ENCODE data around the gene ELP4.

Gene ELP4

DNA sequence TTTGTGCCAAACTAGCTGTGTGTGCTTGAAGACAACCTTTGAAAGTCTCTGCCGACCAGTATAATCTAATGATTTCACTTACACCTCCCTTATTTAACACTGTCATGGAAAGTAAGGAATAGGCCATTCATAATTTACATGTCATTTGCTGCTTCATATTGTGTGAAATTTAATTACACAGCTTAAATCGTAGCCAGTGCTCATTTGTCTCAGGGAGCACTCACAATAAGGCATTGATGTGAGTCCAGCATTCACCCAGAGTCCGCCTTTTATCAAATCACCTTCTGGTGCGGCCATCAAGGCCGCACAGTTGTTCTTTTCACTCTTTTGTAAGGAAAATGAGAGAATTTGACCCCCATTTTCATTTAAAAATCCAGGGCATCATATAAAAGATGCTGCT lies 254.7 kb downstream of the ELP4 start:
- no peak for DNase-seq
- Histone ChIP-seq H3K27ac (ENCODE audit: insufficient read depth in 1 of 2, low read depth in 1 of 2, low read length in 2 of 2, poor library complexity in 1 of 2, severe bottlenecking in 2 of 2) (no peak overlapping the region), H3K4me1 (ENCODE audit: control extremely low read depth in 1 of 4, control insufficient read depth in 4 of 4, insufficient read depth in 4 of 4, low read length in 3 of 4) (no peaks in the 10 kb centered on the region), H3K36me3 (ENCODE audit: control insufficient read depth in 4 of 4, insufficient read depth in 4 of 4, low read length in 3 of 4) (no peaks in the 10 kb centered on the region), H3K9me3 (ENCODE audit: control extremely low read depth in 1 of 5, control insufficient read depth in 4 of 5, insufficient read depth in 2 of 5, low read depth in 1 of 5, low read length in 4 of 5) (no peaks in the 10 kb centered on the region), H3K4me3 (ENCODE audit: control insufficient read depth in 1 of 7, extremely low read depth in 1 of 7, insufficient read depth in 4 of 7, low read depth in 2 of 7, low read length in 6 of 7) (no peak overlapping the region), H3K27me3 (replicated peaks in 2 of 5; ENCODE audit: control insufficient read depth in 4 of 5, insufficient read depth in 5 of 5, low read length in 4 of 5) (no peaks in the 10 kb centered on the region)
- CTCF ChIA-PET: no interaction called here
- POLR2A ChIA-PET: no interaction called here
- WGBS (ENCODE audit: insufficient coverage): 93% methylated on average over 4 of the region's 5 CpGs

DNA sequence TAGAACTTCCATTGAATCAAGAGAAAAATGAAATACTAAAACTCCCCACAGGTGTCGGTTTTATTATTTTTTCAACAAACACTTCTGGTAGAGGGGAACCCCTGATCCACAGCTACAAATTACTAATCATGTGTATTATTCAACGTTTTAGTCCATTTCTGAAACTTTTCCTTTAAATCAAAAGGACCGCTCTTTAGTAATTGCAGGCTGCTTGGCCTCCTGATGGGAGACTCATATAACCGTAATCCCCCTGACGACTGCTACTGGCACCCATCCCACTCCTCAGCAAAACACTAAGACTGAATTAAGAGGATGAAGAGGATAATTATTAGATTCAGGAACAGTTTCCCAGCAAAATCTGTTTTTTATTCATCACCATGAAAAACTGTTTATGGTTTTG lies 255.2 kb downstream of the ELP4 start:
- no peaks in the 10 kb centered on the region for H3K36me3 ChIP-seq (ENCODE audit: control insufficient read depth in 4 of 4, insufficient read depth in 4 of 4, low read length in 3 of 4)
- DNase-seq: no peak
- H3K4me1 ChIP-seq (ENCODE audit: control extremely low read depth in 1 of 4, control insufficient read depth in 4 of 4, insufficient read depth in 4 of 4, low read length in 3 of 4): no peaks in the 10 kb centered on the region
- H3K9me3 ChIP-seq (ENCODE audit: control extremely low read depth in 1 of 5, control insufficient read depth in 4 of 5, insufficient read depth in 2 of 5, low read depth in 1 of 5, low read length in 4 of 5): no peaks in the 10 kb centered on the region
- H3K4me3 ChIP-seq (ENCODE audit: control insufficient read depth in 1 of 7, extremely low read depth in 1 of 7, insufficient read depth in 4 of 7, low read depth in 2 of 7, low read length in 6 of 7): no peak overlapping the region
- no peak overlapping the region for H3K27ac ChIP-seq (ENCODE audit: insufficient read depth in 1 of 2, low read depth in 1 of 2, low read length in 2 of 2, poor library complexity in 1 of 2, severe bottlenecking in 2 of 2)
- ChIA-PET CTCF (no interaction called here), POLR2A (no interaction called here)
- 71% methylated on average over 1 of the region's 5 CpGs for WGBS (ENCODE audit: insufficient coverage)
- H3K27me3 ChIP-seq (replicated peaks in 2 of 5; ENCODE audit: control insufficient read depth in 4 of 5, insufficient read depth in 5 of 5, low read length in 4 of 5): no peaks in the 10 kb centered on the region

DNA sequence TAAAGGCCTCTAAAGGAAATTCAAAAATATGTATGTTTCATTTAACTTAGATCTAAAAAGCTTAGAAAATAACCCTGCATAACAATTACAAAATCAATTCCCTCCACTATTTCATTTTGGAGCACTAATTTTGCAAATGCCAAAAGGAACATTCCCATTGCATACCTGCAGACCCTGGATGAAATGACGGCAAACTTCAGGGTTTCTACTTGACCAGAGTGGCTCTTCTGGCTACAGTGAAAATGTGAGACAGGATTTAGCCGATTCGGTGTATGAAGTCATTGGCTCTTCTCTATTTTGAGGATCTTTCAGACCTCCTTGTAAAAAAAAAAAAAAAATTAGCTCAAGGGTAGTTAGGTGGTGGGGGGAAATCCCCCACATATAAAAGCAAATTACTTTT lies 257.5 kb downstream of the ELP4 start:
- no peak overlapping the region for H3K4me3 ChIP-seq (ENCODE audit: control insufficient read depth in 1 of 7, extremely low read depth in 1 of 7, insufficient read depth in 4 of 7, low read depth in 2 of 7, low read length in 6 of 7)
- H3K9me3 ChIP-seq (ENCODE audit: control extremely low read depth in 1 of 5, control insufficient read depth in 4 of 5, insufficient read depth in 2 of 5, low read depth in 1 of 5, low read length in 4 of 5): no peaks in the 10 kb centered on the region
- ChIA-PET CTCF (no interaction called here), POLR2A (no interaction called here)
- no peaks in the 10 kb centered on the region for H3K36me3 ChIP-seq (ENCODE audit: control insufficient read depth in 4 of 4, insufficient read depth in 4 of 4, low read length in 3 of 4)
- no peak for DNase-seq
- 100% methylated on average over 1 of the region's 3 CpGs for WGBS (ENCODE audit: insufficient coverage)
- H3K4me1 ChIP-seq (ENCODE audit: control extremely low read depth in 1 of 4, control insufficient read depth in 4 of 4, insufficient read depth in 4 of 4, low read length in 3 of 4): no peaks in the 10 kb centered on the region
- no peak overlapping the region for H3K27ac ChIP-seq (ENCODE audit: insufficient read depth in 1 of 2, low read depth in 1 of 2, low read length in 2 of 2, poor library complexity in 1 of 2, severe bottlenecking in 2 of 2)
- H3K27me3 ChIP-seq (replicated peaks in 2 of 5; ENCODE audit: control insufficient read depth in 4 of 5, insufficient read depth in 5 of 5, low read length in 4 of 5): no peaks in the 10 kb centered on the region

DNA sequence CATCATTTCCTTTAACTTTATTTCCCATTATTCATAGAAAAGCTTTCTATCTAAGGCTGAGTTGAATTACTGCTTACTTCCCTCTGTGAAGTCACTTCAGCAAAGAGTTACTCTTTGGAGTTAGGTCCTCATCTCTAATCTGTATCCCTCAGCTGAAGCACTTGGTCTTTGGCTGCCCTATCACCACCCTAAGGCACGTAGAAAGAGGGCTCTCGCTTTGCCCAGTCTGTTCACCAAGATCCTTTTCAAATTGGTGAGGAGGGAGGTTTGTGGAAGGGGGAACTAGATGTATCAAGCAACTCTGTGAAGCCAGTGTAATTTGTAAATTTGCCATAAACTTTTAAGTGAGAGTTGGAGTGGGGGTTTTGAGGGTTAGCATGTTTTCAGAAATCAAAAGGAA lies 258.1 kb downstream of the ELP4 start:
- Histone ChIP-seq H3K4me3 (ENCODE audit: control insufficient read depth in 1 of 7, extremely low read depth in 1 of 7, insufficient read depth in 4 of 7, low read depth in 2 of 7, low read length in 6 of 7) (no peak overlapping the region), H3K27me3 (replicated peaks in 2 of 5; ENCODE audit: control insufficient read depth in 4 of 5, insufficient read depth in 5 of 5, low read length in 4 of 5) (no peaks in the 10 kb centered on the region), H3K27ac (ENCODE audit: insufficient read depth in 1 of 2, low read depth in 1 of 2, low read length in 2 of 2, poor library complexity in 1 of 2, severe bottlenecking in 2 of 2) (no peak overlapping the region), H3K36me3 (ENCODE audit: control insufficient read depth in 4 of 4, insufficient read depth in 4 of 4, low read length in 3 of 4) (no peaks in the 10 kb centered on the region), H3K9me3 (ENCODE audit: control extremely low read depth in 1 of 5, control insufficient read depth in 4 of 5, insufficient read depth in 2 of 5, low read depth in 1 of 5, low read length in 4 of 5) (no peaks in the 10 kb centered on the region), H3K4me1 (ENCODE audit: control extremely low read depth in 1 of 4, control insufficient read depth in 4 of 4, insufficient read depth in 4 of 4, low read length in 3 of 4) (no peaks in the 10 kb centered on the region)
- POLR2A ChIA-PET: no interaction called here
- peak in 1 of 3 donors; percentile 1 for DNase-seq
- 100% methylated on average over 1 of the region's 2 CpGs for WGBS (ENCODE audit: insufficient coverage)
- CTCF ChIA-PET: no interaction called here

DNA sequence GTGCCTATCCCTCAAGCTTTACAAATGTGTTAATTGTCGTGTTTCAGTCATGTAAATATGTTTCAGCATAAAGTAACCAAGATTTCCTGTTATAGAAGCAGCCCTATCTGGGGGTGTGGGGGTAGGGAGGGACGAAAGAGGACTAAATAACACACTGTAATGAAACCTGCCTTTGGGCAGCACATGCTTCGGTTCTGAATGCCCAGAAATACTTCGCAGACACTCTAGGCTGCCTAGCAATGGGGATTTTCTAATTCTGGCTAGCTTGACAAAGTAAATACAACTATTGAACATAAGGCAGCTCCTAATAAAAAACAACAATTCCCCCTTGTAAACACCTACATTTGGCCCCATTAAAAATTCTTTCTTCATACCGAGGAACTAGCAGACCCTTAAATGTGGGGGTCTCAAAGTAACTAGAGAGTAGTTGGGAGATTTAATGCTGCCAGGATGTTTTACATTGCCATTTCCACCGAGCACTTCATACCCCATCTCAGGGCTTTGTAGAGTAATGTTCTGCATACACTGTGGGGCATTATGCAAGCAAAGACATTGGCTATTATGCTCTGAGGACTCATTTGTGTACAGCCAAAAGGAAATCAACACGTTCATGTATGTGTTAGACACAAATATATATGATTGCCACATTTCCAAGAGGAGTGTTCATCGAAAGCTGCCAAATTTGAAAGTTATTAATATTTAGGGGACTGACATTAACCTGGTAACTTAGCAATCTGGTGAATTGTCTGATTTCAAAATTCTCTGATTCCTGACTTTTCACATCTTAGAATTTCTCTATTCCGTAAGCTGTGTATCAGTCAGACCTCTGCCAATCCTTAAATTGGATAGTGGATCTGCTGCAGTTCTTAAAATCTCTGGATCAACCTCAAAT lies 259.4 kb downstream of the ELP4 start:
- ChIA-PET POLR2A (no interaction called here), CTCF (no interaction called here)
- Histone ChIP-seq H3K36me3 (ENCODE audit: control insufficient read depth in 4 of 4, insufficient read depth in 4 of 4, low read length in 3 of 4) (no peaks in the 10 kb centered on the region), H3K4me3 (ENCODE audit: control insufficient read depth in 1 of 7, extremely low read depth in 1 of 7, insufficient read depth in 4 of 7, low read depth in 2 of 7, low read length in 6 of 7) (no peak overlapping the region), H3K4me1 (ENCODE audit: control extremely low read depth in 1 of 4, control insufficient read depth in 4 of 4, insufficient read depth in 4 of 4, low read length in 3 of 4) (no peaks in the 10 kb centered on the region), H3K9me3 (ENCODE audit: control extremely low read depth in 1 of 5, control insufficient read depth in 4 of 5, insufficient read depth in 2 of 5, low read depth in 1 of 5, low read length in 4 of 5) (no peaks in the 10 kb centered on the region), H3K27ac (ENCODE audit: insufficient read depth in 1 of 2, low read depth in 1 of 2, low read length in 2 of 2, poor library complexity in 1 of 2, severe bottlenecking in 2 of 2) (no peak overlapping the region), H3K27me3 (replicated peaks in 2 of 5; ENCODE audit: control insufficient read depth in 4 of 5, insufficient read depth in 5 of 5, low read length in 4 of 5) (no peaks in the 10 kb centered on the region)
- DNase-seq: no peak
- 100% methylated on average over 2 of the region's 9 CpGs for WGBS (ENCODE audit: insufficient coverage)

DNA sequence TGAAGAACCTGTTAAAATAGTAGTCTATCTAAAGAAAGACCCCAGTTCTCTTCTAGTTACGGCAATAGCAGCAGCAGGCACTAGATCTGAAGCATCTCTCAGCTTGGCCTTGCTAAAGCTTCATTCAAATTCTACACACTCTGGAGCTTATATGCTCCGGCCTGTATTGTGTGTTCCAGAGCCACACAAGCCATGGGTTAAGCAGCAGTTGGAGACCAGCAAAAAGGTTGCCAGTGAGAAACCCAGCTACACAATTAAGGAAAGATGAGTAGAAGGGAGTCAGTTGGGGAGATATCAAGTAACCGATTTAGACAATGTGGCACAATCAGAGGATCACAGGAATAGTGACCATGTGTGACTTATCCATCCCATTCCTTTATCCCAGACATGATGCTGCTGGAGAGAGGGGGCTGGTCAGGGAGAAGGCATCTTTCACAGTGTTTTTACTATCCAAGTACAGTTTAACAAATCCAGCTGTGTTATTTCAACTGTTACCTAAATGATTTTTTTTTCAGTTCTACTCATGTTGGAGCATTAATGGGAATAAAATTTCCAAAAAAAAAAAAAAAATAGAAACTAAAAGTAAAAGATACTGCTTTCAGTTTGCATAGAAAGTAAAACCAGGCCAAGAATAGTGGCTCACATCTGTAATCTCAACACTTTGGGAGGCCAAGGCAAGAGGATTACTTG lies 260.6 kb downstream of the ELP4 start:
- Histone ChIP-seq H3K9me3 (ENCODE audit: control extremely low read depth in 1 of 5, control insufficient read depth in 4 of 5, insufficient read depth in 2 of 5, low read depth in 1 of 5, low read length in 4 of 5) (no peaks in the 10 kb centered on the region), H3K27me3 (replicated peaks in 2 of 5; ENCODE audit: control insufficient read depth in 4 of 5, insufficient read depth in 5 of 5, low read length in 4 of 5) (no peaks in the 10 kb centered on the region), H3K4me1 (ENCODE audit: control extremely low read depth in 1 of 4, control insufficient read depth in 4 of 4, insufficient read depth in 4 of 4, low read length in 3 of 4) (no peaks in the 10 kb centered on the region), H3K36me3 (ENCODE audit: control insufficient read depth in 4 of 4, insufficient read depth in 4 of 4, low read length in 3 of 4) (no peaks in the 10 kb centered on the region), H3K4me3 (ENCODE audit: control insufficient read depth in 1 of 7, extremely low read depth in 1 of 7, insufficient read depth in 4 of 7, low read depth in 2 of 7, low read length in 6 of 7) (no peak overlapping the region), H3K27ac (ENCODE audit: insufficient read depth in 1 of 2, low read depth in 1 of 2, low read length in 2 of 2, poor library complexity in 1 of 2, severe bottlenecking in 2 of 2) (no peak overlapping the region)
- ChIA-PET POLR2A (no interaction called here), CTCF (no interaction called here)
- DNase-seq: no peak
- 100% methylated on average over 1 of the region's 3 CpGs for WGBS (ENCODE audit: insufficient coverage)

GRCh38 chr11:31772412-31772811 lies 262.8 kb downstream of the ELP4 start:
- H3K4me3 ChIP-seq (ENCODE audit: control insufficient read depth in 1 of 7, extremely low read depth in 1 of 7, insufficient read depth in 4 of 7, low read depth in 2 of 7, low read length in 6 of 7): no peak overlapping the region
- ChIA-PET CTCF (no interaction called here), POLR2A (no interaction called here)
- no peaks in the 10 kb centered on the region for H3K4me1 ChIP-seq (ENCODE audit: control extremely low read depth in 1 of 4, control insufficient read depth in 4 of 4, insufficient read depth in 4 of 4, low read length in 3 of 4)
- H3K36me3 ChIP-seq (ENCODE audit: control insufficient read depth in 4 of 4, insufficient read depth in 4 of 4, low read length in 3 of 4): no peaks in the 10 kb centered on the region
- no peak overlapping the region for H3K27ac ChIP-seq (ENCODE audit: insufficient read depth in 1 of 2, low read depth in 1 of 2, low read length in 2 of 2, poor library complexity in 1 of 2, severe bottlenecking in 2 of 2)
- no peaks in the 10 kb centered on the region for H3K27me3 ChIP-seq (replicated peaks in 2 of 5; ENCODE audit: control insufficient read depth in 4 of 5, insufficient read depth in 5 of 5, low read length in 4 of 5)
- no peak for DNase-seq
- H3K9me3 ChIP-seq (ENCODE audit: control extremely low read depth in 1 of 5, control insufficient read depth in 4 of 5, insufficient read depth in 2 of 5, low read depth in 1 of 5, low read length in 4 of 5): peaks cover 0 to 6% (median 0%) of the 10 kb centered on the region in 5 experiments
- WGBS (ENCODE audit: insufficient coverage): 95% methylated on average over 2 of the region's 2 CpGs
